Kidney (tissue), 14 donors: ENCODE data around the gene ADARB2. TPM values are rescaled to one million over a fixed set of nuclear protein-coding genes. Genes with fewer than 3 reads are reported as not detected.
A peak's percentile ranks its signal among the peaks of the same experiment; 100 is the strongest.

Source experiments
- DNase-seq, 5 donors: peaks; one replicate each; pipeline ENCODE4 v3.0.0-alpha.2; 2013 to 2020
- FAIRE-seq: peaks from 2 replicates; lab custom pipeline; 2012; peaks lifted over from hg19 to GRCh38; lab: Jason Lieb, UNC
- H3K27ac ChIP-seq, 2 donors: one replicate each; pipeline ENCODE4 v1.7.0; 2013; ENCODE audit warnings: low read depth in 2 of 2, low read length in 2 of 2, inconsistent platforms in 1 of 2
- H3K27me3 ChIP-seq: one replicate; pipeline ENCODE4 v1.7.1; 2013; ENCODE audit warnings: low read length, inconsistent platforms; ENCODE audit not compliant: control insufficient read depth, insufficient read depth
- H3K36me3 ChIP-seq, 3 donors: one replicate each; pipeline versions ENCODE4 v1.7.0 to v1.7.1; 2013; ENCODE audit warnings: low read length in 3 of 3, control low read depth in 1 of 3, inconsistent platforms in 1 of 3; ENCODE audit not compliant: insufficient read depth in 3 of 3, control insufficient read depth in 2 of 3
- H3K4me1 ChIP-seq, 3 donors: one replicate each; pipeline versions ENCODE4 v1.7.0 to v1.7.1; 2013; ENCODE audit warnings: low read length in 3 of 3, inconsistent platforms in 1 of 3, low read depth in 1 of 3; ENCODE audit not compliant: control insufficient read depth in 2 of 3, insufficient read depth in 2 of 3
- H3K4me3 ChIP-seq, 3 donors: one replicate each; pipeline versions ENCODE4 v1.7.0 to v1.8.1; 2013; ENCODE audit warnings: low read length in 3 of 3, control low read depth in 1 of 3, inconsistent platforms in 1 of 3
- H3K9ac ChIP-seq, 3 donors: one replicate each; pipeline versions ENCODE4 v1.7.0 to v1.7.1; 2013; ENCODE audit warnings: low read length in 3 of 3, control low read depth in 1 of 3, inconsistent platforms in 1 of 3
- H3K9me3 ChIP-seq, 3 donors: one replicate each; pipeline versions ENCODE4 v1.7.0 to v1.7.1; 2013; ENCODE audit warnings: low read length in 3 of 3, control low read depth in 1 of 3, inconsistent platforms in 1 of 3; ENCODE audit not compliant: control insufficient read depth in 2 of 3, insufficient read depth in 1 of 3
- CTCF ChIP-seq: IDR thresholded peaks from 3 replicates; pipeline ENCODE4 v1.5.1; 2012; ENCODE audit warnings: mild to moderate bottlenecking, moderate library complexity, borderline replicate concordance; ENCODE audit not compliant: insufficient read depth; ENCODE audit errors: extremely low read depth
- intact Hi-C: fragments of 100-400 bp; cut with DNase I; formaldehyde crosslinking; loops from one replicate; pipeline ENCODE4 v1.11.1; 2022
- polyA plus RNA-seq: library from polyadenylated mRNA; stranded (reverse); fragments of 350-450 nt; fragmentation: Illumina TruSeq; extraction: RNeasy Lipid Tissue Mini Kit (QIAGEN cat#74804); gene quantifications from one replicate; pipeline ENCODE4 v1.2.3, GENCODE V29; 2014; ENCODE audit warnings: low read depth, low replicate concordance; ENCODE audit not compliant: insufficient read depth
- total RNA-seq: library from RNA; stranded (reverse); fragmentation: NEBNext Ultra II Directional; extraction: Animal tissue kit (Norgen Biotek cat#: 25700); gene quantifications from one replicate; pipeline ENCODE4 v1.2.1, GENCODE V29; 2021
- donor health status: control.
- donor health status: control.
- donor health status: control.
- donor health status: control.
- donor health status: control.
- donor health status: DM: yes; HTN: yes; CAD: no.
- donor health status: Normal renal cell carcinoma (clear cell type).

Gene ADARB2
- total and polyA plus RNA-seq, 2 donors from 2014 or later: 1.0 to 1.3 TPM

GRCh38 chr10:1406967-1407945, 330.1 kb downstream of the ADARB2 start:
- intact Hi-C loops: no loop called here
- Histone ChIP-seq H3K27ac (no peak overlapping the region), H3K4me1 (no peaks in the 10 kb centered on the region), H3K9me3 (no peaks in the 10 kb centered on the region), H3K27me3 (no peaks in the 10 kb centered on the region), H3K9ac (no peak overlapping the region), H3K4me3 (no peak overlapping the region), H3K36me3 (no peaks in the 10 kb centered on the region)
- no peak for TF ChIP-seq CTCF
- FAIRE-seq (no peak), DNase-seq (no peak)

DNA sequence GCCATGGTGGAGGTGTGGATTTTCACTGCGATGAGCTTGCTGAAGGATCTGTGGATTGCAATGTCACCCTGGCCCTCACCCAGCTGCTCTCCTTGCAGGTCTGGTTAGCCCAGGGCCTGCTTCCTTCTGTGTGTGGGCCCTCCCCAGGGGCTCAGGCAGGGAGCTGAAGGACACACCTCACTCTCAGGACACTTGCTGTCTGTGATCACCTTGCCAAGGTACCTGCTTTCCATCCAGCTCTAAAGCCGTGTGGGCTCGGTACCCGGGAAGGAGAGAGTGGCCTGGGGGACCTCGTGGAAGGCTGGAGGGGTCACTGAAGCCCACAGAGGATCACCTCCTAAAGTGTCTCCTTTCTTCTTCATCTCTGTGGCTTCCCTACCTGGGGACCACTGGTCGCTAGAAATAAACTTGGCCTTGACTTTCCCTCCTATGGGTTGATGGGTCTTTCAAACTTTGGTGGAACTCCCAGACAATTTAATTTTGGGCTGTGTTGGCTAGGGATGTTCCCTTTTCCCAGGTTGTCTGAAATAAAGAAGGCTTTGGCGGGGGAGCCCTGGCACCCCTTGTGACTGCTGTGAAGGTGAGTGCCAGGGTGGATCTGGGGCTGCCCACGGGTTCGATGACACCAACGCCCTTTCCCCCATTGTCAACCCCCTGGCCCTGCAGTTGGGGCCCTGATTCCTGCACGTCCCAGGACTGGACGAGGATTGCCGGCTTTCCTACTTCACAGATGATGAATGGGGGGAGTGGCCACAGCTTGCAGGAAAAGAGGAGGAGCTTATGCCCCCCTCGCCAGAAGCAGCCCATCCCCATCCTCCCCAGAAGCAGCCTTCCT, 331.0 kb downstream of the ADARB2 start:
- TF ChIP-seq CTCF: no peak
- DNase-seq: peak in 1 of 5 donors; percentile 23
- H3K4me1 ChIP-seq: no peaks in the 10 kb centered on the region

GRCh38 chr10:1404323-1405260, 332.7 kb downstream of the ADARB2 start:
- no peaks in the 10 kb centered on the region for H3K4me1 ChIP-seq
- no peak for TF ChIP-seq CTCF
- H3K36me3 ChIP-seq: no peaks in the 10 kb centered on the region
- H3K4me3 ChIP-seq: no peak overlapping the region
- intact Hi-C loops: no loop called here
- DNase-seq: no peak
- H3K9ac ChIP-seq: no peak overlapping the region
- no peaks in the 10 kb centered on the region for H3K27me3 ChIP-seq
- no peaks in the 10 kb centered on the region for H3K9me3 ChIP-seq
- FAIRE-seq: no peak
- no peak overlapping the region for H3K27ac ChIP-seq

More for the DNA sequence above, 331.0 kb downstream of the ADARB2 start:
- no peaks in the 10 kb centered on the region for H3K36me3 ChIP-seq
- intact Hi-C loops: no loop called here
- H3K9ac ChIP-seq: no peak overlapping the region
- H3K27me3 ChIP-seq: no peaks in the 10 kb centered on the region
- no peak overlapping the region for H3K27ac ChIP-seq
- H3K4me3 ChIP-seq: no peak overlapping the region
- no peak for FAIRE-seq
- H3K9me3 ChIP-seq: no peaks in the 10 kb centered on the region
